Prostate gland (tissue), 2 donors: Measurements from ENCODE around the gene PRSS33. TPM values are rescaled to one million over a fixed set of nuclear protein-coding genes. Genes with fewer than 3 reads are reported as not detected.
A peak's percentile ranks its signal among the peaks of the same experiment; 100 is the strongest.

Source experiments
- DNase-seq: peaks from one replicate; pipeline ENCODE4 v3.0.0-alpha.2; 2019; ENCODE audit warnings: low spot score
- H3K27ac ChIP-seq, 2 donors: fragments of 200-600 bp; sonication (generic); 2 replicates each; pipeline ENCODE4 v1.5.1; 2017 to 2019
- H3K27me3 ChIP-seq: fragments of 200-600 bp; sonication (generic); replicated peaks from 2 replicates; pipeline ENCODE4 v1.5.1; 2019; ENCODE audit not compliant: insufficient read depth
- H3K36me3 ChIP-seq, 2 donors: fragments of 200-600 bp; sonication (generic); 1 replicate in 1 of 2; 2 replicates in 1 of 2; pipeline versions ENCODE4 v1.5.1 to v1.8.1; 2017 to 2019
- H3K4me1 ChIP-seq: fragments of 200-600 bp; sonication (generic); replicated peaks from 2 replicates; pipeline ENCODE4 v1.5.1; 2019
- H3K4me3 ChIP-seq, 2 donors: fragments of 200-600 bp; sonication (generic); 2 replicates each; pipeline ENCODE4 v1.5.1; 2017 to 2019
- H3K9me3 ChIP-seq: fragments of 200-600 bp; sonication (generic); 2 replicates; pipeline ENCODE4 v1.5.1; 2017
- CTCF ChIP-seq, 4 experiments: fragments of 200-600 bp in 2 of 4; fragments of 450-650 bp in 2 of 4; sonication (generic) in 2 of 4; IDR thresholded peaks; 1 replicate in 3 of 4; 2 replicates in 1 of 4; pipeline ENCODE4 v1.5.1; 2016 to 2019; ENCODE audit warnings: antibody characterized with exemption in 4 of 4, mild to moderate bottlenecking in 2 of 4, moderate library complexity in 2 of 4
- POLR2A ChIP-seq: fragments of 450-650 bp; IDR thresholded peaks from one replicate; pipeline ENCODE4 v1.6.1; 2016; ENCODE audit warnings: antibody characterized with exemption, mild to moderate bottlenecking
- POLR2AphosphoS5 ChIP-seq: sonication (generic); formaldehyde crosslinking; IDR thresholded peaks from one replicate; pipeline ENCODE4 v1.6.1; 2017; ENCODE audit warnings: antibody characterized with exemption
- WGBS: methylation state at CpG from one replicate; pipeline ENCODE4 v1.1.5; 2018; 5-methylcytosine and 5-hydroxymethylcytosine counted together
- intact Hi-C: fragments of 100-400 bp; cut with DNase I; formaldehyde crosslinking; loops from one replicate; pipeline ENCODE4 v1.14.2; 2022
- total RNA-seq, 2 donors: library from RNA; depleted of rRNA; stranded (reverse); fragments of >200 nt; gene quantifications; one replicate each; pipeline ENCODE4 v1.1.0, GENCODE V29; 2016

The PRSS33 gene
- total RNA-seq, 2 donors from 2014 or later = not detected

- no peak for DNase-seq
- Histone ChIP-seq H3K9me3 (no peaks in the 10 kb centered on the region), H3K36me3 (no peaks in the 10 kb centered on the region), H3K27ac (peak overlapping the region; percentile 84 to 92), H3K4me3 (no peak overlapping the region), H3K4me1 (peaks cover 6% of the 10 kb centered on the region), H3K27me3 (no peaks in the 10 kb centered on the region)
- 81% methylated on average over 15 of the region's 15 CpGs for WGBS
- intact Hi-C loops = no loop called here
- TF ChIP-seq POLR2A (no peak), POLR2AphosphoS5 (no peak), CTCF (IDR thresholded peaks at IDR 0.05) (no peak)
Measured at GRCh38 chr16:2831203-2831602, 43.8 kb upstream of the PRSS33 start.

- no peaks in the 10 kb centered on the region for H3K36me3 ChIP-seq
- H3K9me3 ChIP-seq = no peaks in the 10 kb centered on the region
- H3K4me1 ChIP-seq = peaks cover 6% of the 10 kb centered on the region
- no peak for DNase-seq
- no peaks in the 10 kb centered on the region for H3K27me3 ChIP-seq
- peak overlapping the region; percentile 25 to 29 for H3K4me3 ChIP-seq
- WGBS = 73% methylated on average over 5 of the region's 5 CpGs
- intact Hi-C loops = no loop called here
- TF ChIP-seq POLR2AphosphoS5 (no peak), POLR2A (no peak)
- peak overlapping the region; percentile 84 to 92 for H3K27ac ChIP-seq
Measured at GRCh38 chr16:2830355-2830695, 43.0 kb upstream of the PRSS33 start.

GRCh38 chr16:2829501-2830354 is 42.4 kb upstream of the PRSS33 start, which contains the start of gene ZG16B:
ZG16B (plus strand) TSS chr16:2830303; CDS start chr16:2830442, 139 bp downstream.
- WGBS = 33% methylated on average over 24 of the region's 32 CpGs
- peak; percentile 88 for DNase-seq
- TF ChIP-seq POLR2AphosphoS5 (peak; percentile 96), POLR2A (no peak), CTCF (IDR thresholded peaks at IDR 0.05) (peak in 2 of 4 experiments; percentile 20 to 27)
- Histone ChIP-seq H3K36me3 (no peaks in the 10 kb centered on the region), H3K9me3 (no peaks in the 10 kb centered on the region), H3K4me3 (peak within 1 kb of the TSS; percentile 25 to 29), H3K4me1 (peaks cover 6% of the 10 kb centered on the region), H3K27ac (peak within 1 kb of the TSS; percentile 84 to 92), H3K27me3 (no peaks in the 10 kb centered on the region)
- intact Hi-C loops = no loop called here

GRCh38 chr16:2828876-2829430 is 41.6 kb upstream of the PRSS33 start:
- 85% methylated on average over 17 of the region's 17 CpGs for WGBS
- Histone ChIP-seq H3K27ac (peak overlapping the region; percentile 84 to 92), H3K9me3 (no peaks in the 10 kb centered on the region), H3K27me3 (no peaks in the 10 kb centered on the region), H3K36me3 (no peaks in the 10 kb centered on the region), H3K4me3 (no peak overlapping the region), H3K4me1 (peaks cover 6% of the 10 kb centered on the region)
- TF ChIP-seq POLR2AphosphoS5 (no peak), CTCF (IDR thresholded peaks at IDR 0.05) (no peak), POLR2A (no peak)
- intact Hi-C loops = no loop called here
- no peak for DNase-seq

- Histone ChIP-seq H3K4me3 (no peak overlapping the region), H3K36me3 (no peaks in the 10 kb centered on the region), H3K27ac (no peak overlapping the region), H3K4me1 (peaks cover 6% of the 10 kb centered on the region), H3K9me3 (no peaks in the 10 kb centered on the region), H3K27me3 (no peaks in the 10 kb centered on the region)
- no peak for DNase-seq
- TF ChIP-seq POLR2A (no peak), POLR2AphosphoS5 (no peak), CTCF (IDR thresholded peaks at IDR 0.05) (no peak)
- intact Hi-C loops = no loop called here
- 88% methylated on average over 8 of the region's 8 CpGs for WGBS
Measured at GRCh38 chr16:2828521-2828840, 41.1 kb upstream of the PRSS33 start.
